ENCODE results near the gene ITGB8.

The ITGB8 gene

GRCh38 chr7:20310301-20310700 is 20.4 kb upstream of the ITGB8 start:
- no peak for DNase-seq

- DNase-seq, result peak; percentile 42
Measured at GRCh38 chr7:20310963-20311742, 19.5 kb upstream of the ITGB8 start.

DNA sequence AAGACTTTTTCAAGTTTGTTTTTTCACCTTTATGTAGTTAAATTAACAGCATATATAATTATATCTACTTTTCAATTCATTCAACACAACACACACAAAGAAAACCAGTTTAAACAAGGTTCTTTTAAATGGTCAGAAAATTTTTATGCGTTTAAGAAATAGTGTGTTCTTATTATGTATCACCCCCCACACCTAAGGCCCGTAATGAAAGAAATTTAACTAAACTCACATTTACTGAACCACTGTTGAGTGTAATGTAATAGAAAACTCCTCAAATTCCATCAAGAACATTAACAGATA is 19.0 kb upstream of the ITGB8 start:
- no peak for DNase-seq

GRCh38 chr7:20312562-20312961 is 18.1 kb upstream of the ITGB8 start:
- DNase-seq, result peak; percentile 75

- no peak for DNase-seq
Measured at GRCh38 chr7:20313626-20314025, 17.1 kb upstream of the ITGB8 start.

- no peak for DNase-seq
Measured at GRCh38 chr7:20314198-20314597, 16.5 kb upstream of the ITGB8 start.

DNA sequence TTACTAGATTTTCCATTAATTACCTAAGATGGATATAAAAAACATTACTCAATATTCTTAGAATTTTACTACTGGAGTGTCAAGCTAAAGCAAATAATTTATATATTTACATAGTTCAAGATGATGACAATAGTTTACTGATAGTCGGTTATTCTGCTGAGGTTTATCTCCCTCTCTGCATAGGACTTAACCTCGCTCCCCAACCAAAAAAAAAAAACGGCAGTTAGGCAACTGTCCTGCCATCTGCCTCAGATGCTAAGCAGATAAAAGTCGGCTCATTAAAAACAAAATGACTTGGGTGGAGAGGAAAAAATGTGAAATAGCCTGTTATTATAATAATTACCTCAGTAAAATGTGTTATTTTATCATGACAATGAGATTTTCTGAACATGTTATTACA is 14.0 kb upstream of the ITGB8 start:
- DNase-seq, result no peak

- DNase-seq, result no peak
Measured at GRCh38 chr7:20317413-20317812, 13.3 kb upstream of the ITGB8 start.

GRCh38 chr7:20318933-20319332 is 11.8 kb upstream of the ITGB8 start:
- no peak for DNase-seq

- DNase-seq, result no peak
Measured at GRCh38 chr7:20320322-20320721, 10.4 kb upstream of the ITGB8 start.

DNA sequence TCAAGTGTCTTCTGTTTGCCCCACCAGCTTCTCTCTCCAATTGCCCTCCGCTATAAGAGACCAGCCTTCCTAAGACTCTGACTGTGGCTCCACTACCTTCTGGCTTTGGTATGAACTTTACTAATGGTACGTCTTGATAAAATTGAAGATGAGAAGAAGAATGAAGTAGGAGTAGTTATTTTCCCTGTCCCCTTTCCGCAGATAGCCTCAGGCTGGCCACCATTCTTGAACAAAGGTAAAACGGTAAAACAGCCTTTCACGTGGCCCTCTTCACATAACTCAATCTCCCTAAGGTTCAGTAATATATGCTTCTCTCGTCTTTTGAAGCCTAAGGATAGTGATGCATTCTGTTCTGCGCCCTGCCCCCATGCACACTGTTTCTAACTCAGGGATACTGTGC is 9.9 kb upstream of the ITGB8 start:
- no peak for DNase-seq

DNA sequence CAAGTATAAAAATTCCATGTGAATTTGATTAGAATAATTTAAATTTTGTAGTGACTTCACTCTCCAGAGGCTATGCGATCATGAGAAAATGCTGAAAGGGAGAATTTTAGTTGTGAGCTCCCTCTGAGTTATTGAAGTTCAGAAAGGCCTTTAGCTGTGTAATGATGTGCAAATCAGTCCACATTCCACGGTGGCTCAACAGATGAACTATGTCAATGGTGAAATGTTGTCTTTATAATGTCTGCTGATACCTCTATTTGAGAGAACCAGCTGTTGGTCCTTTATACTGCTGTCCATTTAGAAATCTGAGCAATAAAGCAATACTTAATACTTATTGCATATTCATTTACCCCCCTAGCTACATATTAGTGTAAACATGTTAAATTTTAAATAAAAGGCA is 7.1 kb upstream of the ITGB8 start:
- no peak for DNase-seq

GRCh38 chr7:20326342-20326741 is 4.4 kb upstream of the ITGB8 start:
- DNase-seq, result no peak

DNA sequence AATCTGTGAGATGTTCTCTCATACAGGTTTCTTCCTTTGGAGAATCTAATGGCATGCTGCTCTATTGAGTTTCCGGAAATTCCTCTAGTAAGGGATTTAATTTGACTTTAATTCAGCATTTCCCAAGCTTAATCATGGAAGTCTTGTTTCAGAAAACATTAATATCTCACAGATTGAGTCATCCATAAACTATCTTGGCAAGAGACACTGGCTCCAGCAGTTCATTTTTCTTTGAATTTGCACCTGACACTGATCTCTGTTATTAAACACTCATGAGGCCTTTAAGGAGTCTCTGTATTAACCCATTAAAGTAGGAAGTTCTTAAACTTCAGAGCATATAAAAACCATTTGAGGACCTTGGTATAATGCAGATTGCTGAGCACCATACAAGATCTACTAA is 3.6 kb upstream of the ITGB8 start:
- no peak for DNase-seq

- DNase-seq, result no peak
Measured at GRCh38 chr7:20328027-20328426, 2.7 kb upstream of the ITGB8 start.

DNA sequence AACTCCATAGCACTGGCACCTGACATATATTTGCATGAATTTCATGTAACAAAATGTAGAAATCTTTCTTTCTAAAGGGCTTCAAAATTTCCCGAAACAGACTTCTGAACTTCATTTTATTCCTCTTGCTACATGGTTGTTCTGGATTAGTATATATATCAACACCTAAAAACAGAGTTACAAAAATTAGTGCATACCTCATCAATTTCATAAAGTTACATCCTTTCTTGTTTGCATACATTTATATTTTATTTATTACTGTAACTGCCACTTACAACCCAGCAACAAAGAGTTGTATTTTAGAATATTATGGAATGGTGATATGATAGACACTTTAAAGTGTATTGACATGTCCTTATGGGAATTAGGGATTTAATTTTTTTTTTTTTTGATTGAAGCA is 2.0 kb upstream of the ITGB8 start:
- no peak for DNase-seq

DNA sequence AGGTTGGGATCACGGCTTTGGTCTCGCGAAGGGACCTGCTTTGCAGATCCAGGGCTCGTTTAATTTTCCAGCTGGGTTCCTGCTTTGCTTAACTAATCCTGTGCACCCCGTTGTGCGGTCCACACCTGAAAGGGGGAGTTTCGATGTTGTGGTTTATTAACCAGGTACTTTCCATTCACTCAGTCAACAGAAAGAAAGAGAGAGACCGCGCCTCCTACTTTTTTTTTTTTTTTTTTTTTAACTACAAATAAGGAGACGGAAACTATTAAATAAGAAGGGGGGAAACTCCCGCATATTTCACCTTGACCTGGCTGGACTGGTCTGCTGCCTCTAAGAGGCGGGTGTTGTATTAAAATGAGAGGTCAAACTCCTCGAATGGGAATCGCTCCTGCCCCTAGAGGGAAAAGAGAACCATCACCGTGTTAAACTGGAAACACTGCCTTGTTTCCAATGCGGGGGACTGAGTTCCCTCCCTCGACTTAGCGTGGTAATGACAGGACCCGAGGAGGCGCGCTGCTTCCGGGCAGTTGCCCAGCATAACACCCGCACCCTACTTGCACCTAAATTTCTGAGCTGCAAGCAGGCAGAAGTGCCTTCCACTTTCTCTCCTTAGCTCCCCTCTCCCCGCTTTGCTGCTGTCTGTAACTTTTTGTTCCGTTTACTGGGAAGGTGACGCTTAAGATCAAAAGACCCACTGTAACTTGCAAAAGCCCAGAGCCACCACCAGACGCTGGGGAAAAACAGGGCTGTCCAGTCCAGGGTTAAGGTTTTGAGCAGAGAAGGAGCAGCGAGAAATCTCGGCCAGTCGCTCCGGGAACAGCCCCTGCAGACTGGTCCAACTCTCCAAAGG is 1.1 kb upstream of the ITGB8 start:
- peak; percentile 49 for DNase-seq

- DNase-seq, result no peak
Measured at GRCh38 chr7:20330928-20331909, 519 bp downstream of the ITGB8 start.

- no peak for DNase-seq
Measured at GRCh38 chr7:20331910-20332813, 1.5 kb downstream of the ITGB8 start.

GRCh38 chr7:20338285-20338684 is 7.6 kb downstream of the ITGB8 start:
- DNase-seq, result no peak

GRCh38 chr7:20340839-20341238 is 10.1 kb downstream of the ITGB8 start:
- DNase-seq, result no peak

DNA sequence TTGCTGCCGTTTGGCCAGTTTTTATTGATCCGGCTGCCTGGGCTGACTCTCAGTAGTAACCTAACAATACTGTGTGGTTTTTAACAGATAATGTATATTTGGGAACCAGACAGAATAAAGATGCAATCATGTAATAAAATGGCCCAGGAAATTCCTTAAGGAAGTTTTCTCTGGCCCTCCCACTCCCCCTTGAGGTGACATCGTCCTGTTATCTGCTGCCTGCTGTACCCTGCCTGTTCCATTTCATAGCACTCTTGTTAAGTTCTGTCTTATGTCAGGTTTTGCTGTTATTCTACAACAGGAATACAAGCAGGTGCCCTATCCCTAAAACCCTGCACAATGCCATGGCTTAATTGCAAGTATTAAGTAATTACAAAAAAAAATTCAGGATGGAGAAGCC is 12.5 kb downstream of the ITGB8 start:
- no peak for DNase-seq
